IPS-15b (cell line): ENCODE results near the gene VEZT.

Source experiments
- H3K27me3 ChIP-seq: one replicate; pipeline ENCODE4 v1.6.1; 2013; ENCODE audit warnings: low read length; ENCODE audit not compliant: control insufficient read depth, insufficient read depth
- H3K36me3 ChIP-seq: one replicate; pipeline ENCODE4 v1.6.1; 2013; ENCODE audit warnings: low read length; ENCODE audit not compliant: control insufficient read depth, insufficient read depth
- H3K4me1 ChIP-seq: one replicate; pipeline ENCODE4 v1.6.1; 2013; ENCODE audit warnings: mild to moderate bottlenecking, low read length; ENCODE audit not compliant: control insufficient read depth, insufficient read depth
- H3K4me3 ChIP-seq: one replicate; pipeline ENCODE4 v1.5.1; 2013; ENCODE audit warnings: low read depth, low read length
- H3K9ac ChIP-seq: one replicate; pipeline ENCODE4 v1.6.1; 2013; ENCODE audit warnings: low read depth, mild to moderate bottlenecking, low read length
- H3K9me3 ChIP-seq: one replicate; pipeline ENCODE4 v1.6.1; 2013; ENCODE audit warnings: mild to moderate bottlenecking, low read length; ENCODE audit not compliant: control insufficient read depth, insufficient read depth

VEZT gene

DNA sequence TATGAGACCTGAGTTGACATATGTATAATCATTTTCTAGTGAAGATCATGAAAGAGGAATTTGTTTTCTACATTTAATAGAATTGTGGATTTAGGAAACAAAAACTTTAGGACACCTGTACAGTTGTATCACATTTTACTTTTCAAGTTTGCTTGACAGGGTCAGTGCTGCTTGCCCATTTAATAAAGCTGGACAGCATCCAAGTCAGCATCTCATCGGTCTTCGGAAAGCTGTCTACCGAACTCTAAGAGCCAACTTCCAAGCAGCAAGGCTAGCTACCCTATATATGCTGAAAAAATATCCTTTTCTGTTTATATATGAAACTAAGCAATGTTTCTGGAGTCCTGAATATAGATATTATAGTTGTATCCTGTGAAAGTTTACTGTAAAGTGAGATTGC, 52.3 kb downstream of the VEZT start:
- Histone ChIP-seq H3K36me3 (peaks cover 6% of the 10 kb centered on the region), H3K4me3 (no peak overlapping the region), H3K9ac (no peak overlapping the region), H3K4me1 (no peaks in the 10 kb centered on the region), H3K9me3 (no peaks in the 10 kb centered on the region), H3K27me3 (no peaks in the 10 kb centered on the region)

DNA sequence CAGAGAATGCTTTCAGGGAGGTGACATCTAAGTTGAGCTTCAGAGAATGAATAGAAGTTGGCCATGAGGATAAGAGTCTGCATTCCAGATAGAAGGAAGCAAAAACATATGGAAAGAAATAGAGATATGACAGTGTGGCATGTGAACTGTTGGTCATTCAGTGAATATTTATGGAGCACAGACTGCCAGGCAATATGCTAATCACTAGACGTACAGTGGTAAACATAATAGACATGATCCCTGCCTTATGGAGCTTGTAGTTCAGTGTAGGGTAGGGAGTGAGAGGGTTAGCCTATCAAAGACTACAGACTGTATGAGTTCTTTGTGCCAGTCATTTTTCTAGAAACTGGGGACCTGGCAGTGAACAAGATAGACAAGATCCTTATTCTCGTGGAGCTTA, 53.9 kb downstream of the VEZT start:
- Histone ChIP-seq H3K27me3 (no peaks in the 10 kb centered on the region), H3K4me3 (no peak overlapping the region), H3K4me1 (no peaks in the 10 kb centered on the region), H3K9ac (no peak overlapping the region), H3K36me3 (peaks cover 6% of the 10 kb centered on the region), H3K9me3 (no peaks in the 10 kb centered on the region)

DNA sequence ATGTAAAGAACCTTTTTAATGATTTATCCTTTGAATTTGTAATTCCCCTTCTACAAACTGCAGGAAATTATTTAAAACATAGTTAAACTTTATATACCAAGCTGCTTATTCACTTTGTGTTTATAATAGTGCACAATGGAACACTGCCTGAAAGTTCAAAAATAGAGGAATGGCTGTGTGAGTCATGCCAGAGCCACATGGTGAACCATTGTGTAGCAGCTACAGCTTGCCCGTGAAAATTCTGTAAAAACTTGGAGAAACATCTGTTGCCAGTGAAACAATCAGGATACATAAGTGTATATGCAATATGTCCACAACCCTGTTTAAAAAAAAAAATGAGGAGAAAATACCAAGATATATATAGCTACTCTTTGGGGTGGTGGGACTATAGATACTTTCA, 59.5 kb downstream of the VEZT start:
- peaks cover under 1% of the 10 kb centered on the region for H3K36me3 ChIP-seq
- no peaks in the 10 kb centered on the region for H3K27me3 ChIP-seq
- H3K9me3 ChIP-seq: no peaks in the 10 kb centered on the region
- H3K4me3 ChIP-seq: no peak overlapping the region
- no peak overlapping the region for H3K9ac ChIP-seq
- H3K4me1 ChIP-seq: no peaks in the 10 kb centered on the region

DNA sequence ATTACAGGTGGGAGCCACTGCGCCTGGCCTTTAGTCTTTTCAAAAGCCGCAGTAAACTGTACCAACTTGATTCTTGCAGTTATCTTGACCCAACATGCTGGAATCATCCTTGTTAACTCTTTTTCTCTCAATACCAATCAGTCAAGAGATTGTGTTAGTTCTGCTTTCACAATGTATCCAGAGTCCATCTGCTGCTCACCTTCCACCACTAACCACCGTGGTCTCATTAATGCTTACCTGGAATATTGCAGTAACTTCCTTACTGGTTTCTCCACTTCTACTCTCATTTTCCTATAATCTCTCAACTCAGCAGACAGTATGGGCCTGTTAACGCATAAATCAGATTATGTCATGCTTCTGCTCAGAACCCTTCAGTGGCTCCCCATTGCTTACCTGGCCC, 62.2 kb downstream of the VEZT start:
- peaks cover 4% of the 10 kb centered on the region for H3K36me3 ChIP-seq
- H3K27me3 ChIP-seq: no peaks in the 10 kb centered on the region
- no peak overlapping the region for H3K9ac ChIP-seq
- H3K9me3 ChIP-seq: no peaks in the 10 kb centered on the region
- H3K4me3 ChIP-seq: no peak overlapping the region
- H3K4me1 ChIP-seq: no peaks in the 10 kb centered on the region

DNA sequence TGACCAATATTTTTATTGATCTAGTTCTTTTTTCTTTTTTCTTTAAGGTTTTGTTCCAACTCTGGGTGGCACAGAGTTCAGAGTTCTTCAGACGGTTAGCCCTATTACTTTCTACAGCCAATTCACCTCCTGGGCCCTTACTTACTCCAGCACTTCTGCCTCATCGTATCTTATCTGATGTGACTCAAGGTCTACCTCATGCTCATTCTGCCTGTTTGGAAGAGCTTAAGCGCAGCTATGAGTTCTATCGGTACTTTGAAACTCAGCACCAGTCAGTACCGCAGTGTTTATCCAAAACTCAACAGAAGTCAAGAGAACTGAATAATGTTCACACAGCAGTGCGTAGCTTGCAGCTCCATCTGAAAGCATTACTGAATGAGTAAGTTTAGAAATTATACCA, 64.7 kb downstream of the VEZT start:
- H3K27me3 ChIP-seq: no peaks in the 10 kb centered on the region
- H3K36me3 ChIP-seq: peaks cover 4% of the 10 kb centered on the region
- H3K9me3 ChIP-seq: no peaks in the 10 kb centered on the region
- H3K4me1 ChIP-seq: no peaks in the 10 kb centered on the region
- no peak overlapping the region for H3K9ac ChIP-seq
- no peak overlapping the region for H3K4me3 ChIP-seq

DNA sequence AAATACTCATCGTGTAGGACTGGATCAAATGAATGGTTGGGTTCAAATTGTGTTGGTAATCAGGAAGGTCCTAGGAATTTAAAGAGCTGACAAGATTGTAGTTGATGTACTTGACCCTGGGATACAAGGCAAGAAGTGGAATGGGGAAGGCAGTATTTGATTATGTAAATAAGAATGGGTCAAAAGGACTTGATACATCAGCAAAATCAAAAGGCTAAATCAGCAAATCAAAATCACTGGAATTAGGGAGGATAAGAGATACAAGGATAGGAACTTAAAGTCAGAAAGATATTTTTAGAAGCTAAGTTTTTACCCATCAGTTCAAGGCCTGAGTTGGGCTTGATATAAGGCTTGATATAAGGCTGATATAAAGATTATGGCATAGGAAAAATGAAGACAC, 65.8 kb downstream of the VEZT start:
- Histone ChIP-seq H3K4me3 (no peak overlapping the region), H3K4me1 (no peaks in the 10 kb centered on the region), H3K9ac (no peak overlapping the region), H3K9me3 (no peaks in the 10 kb centered on the region), H3K27me3 (no peaks in the 10 kb centered on the region), H3K36me3 (peaks cover 4% of the 10 kb centered on the region)

DNA sequence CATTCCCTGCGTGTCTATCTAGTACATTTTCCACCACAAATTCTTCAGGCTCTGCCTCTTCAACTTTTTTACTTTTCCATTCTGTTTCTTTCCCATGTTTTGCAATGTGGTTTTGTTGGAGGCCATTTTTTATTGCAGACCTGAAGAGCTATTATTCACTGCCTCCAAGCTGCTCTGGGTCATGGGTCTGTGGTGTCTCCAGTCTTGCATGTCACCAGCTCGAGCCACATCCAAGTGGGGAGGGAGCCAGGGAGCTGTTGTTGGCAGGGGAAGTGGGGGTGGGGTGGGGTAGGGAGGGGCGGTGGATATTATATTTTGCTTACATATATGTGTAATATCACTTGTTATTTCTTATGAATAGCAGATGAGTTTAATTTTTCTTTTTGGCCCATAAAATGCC, 69.1 kb downstream of the VEZT start:
- no peaks in the 10 kb centered on the region for H3K27me3 ChIP-seq
- H3K9me3 ChIP-seq: no peaks in the 10 kb centered on the region
- H3K36me3 ChIP-seq: peaks cover 4% of the 10 kb centered on the region
- H3K4me3 ChIP-seq: no peak overlapping the region
- H3K9ac ChIP-seq: no peak overlapping the region
- H3K4me1 ChIP-seq: no peaks in the 10 kb centered on the region

DNA sequence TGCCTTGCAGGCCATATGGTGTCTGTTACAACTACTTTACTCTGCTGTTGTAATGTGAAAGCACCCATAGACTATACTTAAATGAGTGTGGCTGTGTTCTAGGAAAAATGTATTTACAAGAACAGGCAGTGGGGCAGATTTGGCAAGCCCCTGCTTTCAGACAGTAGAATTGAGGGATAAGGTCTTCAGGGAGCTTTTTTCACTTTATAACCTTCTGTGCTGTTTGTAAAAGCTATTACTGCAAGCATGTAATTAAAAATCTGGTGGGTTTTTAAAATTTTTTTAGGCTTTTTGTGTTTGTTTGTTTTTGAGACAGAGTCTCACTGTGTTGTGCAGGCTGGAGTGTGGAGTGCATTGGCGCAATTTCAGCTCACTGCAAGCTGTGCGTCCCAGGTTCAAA, 73.9 kb downstream of the VEZT start:
- no peak overlapping the region for H3K9ac ChIP-seq
- no peaks in the 10 kb centered on the region for H3K36me3 ChIP-seq
- no peaks in the 10 kb centered on the region for H3K9me3 ChIP-seq
- H3K27me3 ChIP-seq: no peaks in the 10 kb centered on the region
- H3K4me3 ChIP-seq: no peak overlapping the region
- H3K4me1 ChIP-seq: no peaks in the 10 kb centered on the region

DNA sequence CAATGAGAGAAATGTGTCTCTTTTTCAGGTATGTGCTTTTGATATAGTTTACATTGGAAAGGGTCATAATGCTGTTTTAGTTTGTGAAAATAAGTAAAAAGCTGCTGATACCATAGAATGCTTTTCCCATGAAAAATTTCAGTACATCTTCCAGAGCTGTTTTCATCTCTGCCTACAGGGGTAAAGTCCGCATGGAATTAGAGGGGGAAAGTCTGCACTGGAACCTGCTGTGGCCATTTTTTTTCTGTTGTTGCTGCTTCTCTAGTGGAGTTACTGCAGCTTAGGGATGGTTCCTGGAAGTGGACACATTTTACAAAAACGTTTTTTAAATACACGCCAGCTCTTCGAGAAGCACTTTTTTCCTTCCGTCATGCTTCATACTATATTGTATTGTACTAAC, 81.3 kb downstream of the VEZT start:
- Histone ChIP-seq H3K9me3 (no peaks in the 10 kb centered on the region), H3K36me3 (no peaks in the 10 kb centered on the region), H3K9ac (no peak overlapping the region), H3K27me3 (no peaks in the 10 kb centered on the region), H3K4me1 (no peaks in the 10 kb centered on the region), H3K4me3 (no peak overlapping the region)

DNA sequence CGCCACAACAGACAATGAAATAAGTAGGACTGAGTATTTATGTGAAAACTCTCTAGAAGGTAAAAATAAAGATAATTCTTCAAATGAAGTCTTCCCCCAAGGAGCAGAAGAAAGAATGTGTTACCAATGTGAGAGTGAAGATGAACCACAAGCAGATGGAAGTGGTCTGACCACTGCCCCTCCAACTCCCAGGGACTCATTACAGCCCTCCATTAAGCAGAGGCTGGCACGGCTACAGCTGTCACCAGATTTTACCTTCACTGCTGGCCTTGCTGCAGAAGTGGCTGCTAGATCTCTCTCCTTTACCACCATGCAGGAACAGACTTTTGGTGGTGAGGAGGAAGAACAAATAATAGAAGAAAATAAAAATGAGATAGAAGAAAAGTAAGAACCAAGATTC, 82.7 kb downstream of the VEZT start:
- H3K9ac ChIP-seq: no peak overlapping the region
- no peak overlapping the region for H3K4me3 ChIP-seq
- no peaks in the 10 kb centered on the region for H3K36me3 ChIP-seq
- no peaks in the 10 kb centered on the region for H3K4me1 ChIP-seq
- H3K9me3 ChIP-seq: no peaks in the 10 kb centered on the region
- H3K27me3 ChIP-seq: no peaks in the 10 kb centered on the region

DNA sequence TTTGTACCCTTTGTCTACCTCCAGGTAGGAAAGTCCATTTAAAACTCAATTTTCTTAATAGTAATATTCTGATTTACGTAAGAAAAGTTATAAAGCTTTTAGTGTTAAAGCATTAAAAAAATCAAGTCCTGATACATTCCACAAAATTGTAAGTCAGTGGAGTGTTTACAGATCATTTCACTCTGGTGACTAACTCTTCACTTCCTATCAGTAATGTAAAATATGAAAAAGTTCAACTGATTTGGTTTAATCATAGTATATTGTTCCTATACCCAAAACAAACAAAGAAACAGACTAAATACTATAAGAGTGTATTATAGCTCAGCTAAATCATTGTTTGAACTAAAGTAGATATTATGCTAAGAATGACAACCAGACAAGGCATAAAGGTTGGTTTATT, 85.9 kb downstream of the VEZT start:
- H3K36me3 ChIP-seq: no peaks in the 10 kb centered on the region
- no peaks in the 10 kb centered on the region for H3K27me3 ChIP-seq
- no peaks in the 10 kb centered on the region for H3K4me1 ChIP-seq
- H3K4me3 ChIP-seq: no peak overlapping the region
- no peaks in the 10 kb centered on the region for H3K9me3 ChIP-seq
- H3K9ac ChIP-seq: no peak overlapping the region

DNA sequence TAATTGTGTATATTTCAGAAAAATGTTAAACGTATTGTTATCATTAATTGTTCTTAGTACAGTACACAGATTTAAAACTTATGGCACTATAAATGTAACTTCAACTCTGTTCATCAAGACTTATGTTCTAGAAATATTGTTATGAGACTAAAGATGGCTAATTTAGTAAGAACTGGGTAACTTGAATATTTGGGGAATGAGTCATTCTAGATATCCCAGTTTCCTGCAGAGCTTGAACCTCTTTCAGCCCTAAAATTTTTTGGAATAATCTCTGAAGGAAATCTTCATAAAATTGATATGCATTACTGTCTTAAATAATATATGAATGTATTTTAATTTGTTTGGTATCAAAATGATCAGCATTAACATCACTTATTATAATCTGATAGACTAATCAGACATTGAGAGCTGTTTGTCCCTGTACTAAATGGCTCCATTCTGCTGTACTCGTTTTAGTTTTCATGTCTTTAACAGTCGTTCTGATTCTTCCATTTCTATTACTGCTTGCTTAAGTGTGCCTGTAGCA, 87.1 kb downstream of the VEZT start:
- no peaks in the 10 kb centered on the region for H3K36me3 ChIP-seq
- H3K4me1 ChIP-seq: no peaks in the 10 kb centered on the region
- H3K4me3 ChIP-seq: no peak overlapping the region
- H3K27me3 ChIP-seq: no peaks in the 10 kb centered on the region
- H3K9me3 ChIP-seq: no peaks in the 10 kb centered on the region
- no peak overlapping the region for H3K9ac ChIP-seq

DNA sequence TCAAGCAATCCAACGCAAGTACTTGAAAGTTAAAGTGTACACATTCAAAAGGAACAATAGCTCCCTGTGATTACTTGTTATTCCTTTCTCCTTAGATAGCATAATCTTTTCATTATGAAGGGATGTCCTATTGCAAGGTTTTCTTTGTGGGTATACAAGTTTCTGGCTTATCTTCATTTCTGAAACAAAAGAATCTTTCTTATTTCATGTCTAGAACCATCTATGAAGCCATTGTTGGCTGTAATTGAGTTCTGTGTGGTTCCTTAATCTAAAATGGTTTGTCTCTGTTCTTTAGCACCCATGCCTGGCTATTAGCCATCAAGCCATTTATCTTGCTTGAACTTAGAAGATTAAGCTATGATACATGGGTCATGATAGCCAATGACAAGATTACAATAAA, 95.0 kb downstream of the VEZT start:
- Histone ChIP-seq H3K4me1 (no peaks in the 10 kb centered on the region), H3K9ac (no peak overlapping the region), H3K4me3 (no peak overlapping the region), H3K36me3 (no peaks in the 10 kb centered on the region), H3K27me3 (no peaks in the 10 kb centered on the region), H3K9me3 (no peaks in the 10 kb centered on the region)
